GM18867 (cell line): ENCODE data around the gene TNNC1.

ENCODE experiments used
- ATAC-seq: cut with Tn5 transposase; IDR thresholded peaks from one replicate; pipeline ENCODE4 v1.9.1; 2021; ENCODE audit warnings: mild to moderate bottlenecking, moderate library complexity; ENCODE audit not compliant: unreplicated experiment

TNNC1 gene

GRCh38 chr3:52453496-52454249, at the start of gene TNNC1:
TNNC1 (minus strand) TSS chr3:52454041; CDS start chr3:52454015, 26 bp downstream.
- no peak for ATAC-seq

DNA sequence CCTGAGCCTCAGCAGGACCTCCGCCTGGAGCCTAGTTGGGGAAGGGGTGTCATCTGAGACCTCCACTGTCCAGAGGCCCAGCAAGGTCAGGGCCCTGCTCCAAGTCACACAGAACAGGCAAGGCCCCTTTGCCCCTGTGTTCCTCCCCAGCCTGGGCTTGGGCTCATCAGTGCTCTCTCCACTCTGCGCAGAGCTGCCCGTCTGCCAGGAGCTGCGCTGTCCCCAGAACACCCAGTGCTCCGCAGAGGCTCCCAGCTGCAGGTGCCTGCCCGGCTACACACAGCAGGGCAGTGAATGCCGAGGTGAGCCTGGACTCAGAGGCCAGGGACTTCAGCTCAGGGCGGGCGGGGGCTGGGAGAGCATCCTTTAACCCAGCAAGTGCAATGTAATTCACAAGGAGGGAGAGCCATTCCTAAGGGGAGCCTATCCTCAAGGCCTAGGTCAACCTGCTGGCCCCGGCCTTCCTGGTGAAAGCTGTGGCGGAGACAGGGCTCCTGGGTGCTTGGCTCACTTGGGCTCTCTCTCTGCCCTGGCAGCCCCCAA, 49.0 kb upstream of the TNNC1 start:
- ATAC-seq, result no peak

DNA sequence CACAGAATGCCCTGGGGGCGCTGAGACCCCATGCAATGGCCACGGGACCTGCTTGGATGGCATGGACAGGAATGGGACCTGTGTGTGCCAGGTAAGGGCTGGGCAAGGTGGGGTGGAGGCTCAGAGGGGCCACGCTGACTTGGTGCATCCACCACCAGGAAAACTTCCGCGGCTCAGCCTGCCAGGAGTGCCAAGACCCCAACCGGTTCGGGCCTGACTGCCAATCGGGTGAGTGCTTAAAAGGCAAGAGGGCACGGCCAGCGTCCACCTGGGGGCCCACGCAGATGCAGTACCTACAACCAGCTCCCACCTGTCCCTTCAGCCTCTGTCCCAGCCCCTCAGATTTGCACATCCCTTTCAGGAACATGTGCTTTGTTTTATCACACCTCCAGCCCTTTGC, 48.2 kb upstream of the TNNC1 start:
- ATAC-seq, result no peak

DNA sequence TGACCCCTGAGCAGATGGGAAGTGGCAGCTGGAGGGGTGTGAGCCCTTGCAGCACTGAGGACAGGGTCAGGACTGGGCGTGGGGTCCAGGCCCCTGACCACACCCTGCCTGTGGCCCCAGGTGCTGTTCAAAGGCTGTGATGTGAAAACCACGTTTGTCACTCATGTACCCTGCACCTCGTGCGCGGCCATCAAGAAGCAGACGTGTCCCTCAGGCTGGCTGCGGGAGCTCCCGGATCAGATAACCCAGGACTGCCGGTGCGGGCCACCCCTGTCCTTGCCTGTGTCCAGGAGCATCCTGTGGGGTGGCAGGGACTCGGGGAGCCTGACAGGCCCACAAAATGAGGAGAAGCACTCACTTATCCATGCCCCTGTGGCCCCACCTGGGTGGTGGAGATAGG, 47.2 kb upstream of the TNNC1 start:
- no peak for ATAC-seq

GRCh38 chr3:52498137-52499054, 44.6 kb upstream of the TNNC1 start:
- no peak for ATAC-seq

DNA sequence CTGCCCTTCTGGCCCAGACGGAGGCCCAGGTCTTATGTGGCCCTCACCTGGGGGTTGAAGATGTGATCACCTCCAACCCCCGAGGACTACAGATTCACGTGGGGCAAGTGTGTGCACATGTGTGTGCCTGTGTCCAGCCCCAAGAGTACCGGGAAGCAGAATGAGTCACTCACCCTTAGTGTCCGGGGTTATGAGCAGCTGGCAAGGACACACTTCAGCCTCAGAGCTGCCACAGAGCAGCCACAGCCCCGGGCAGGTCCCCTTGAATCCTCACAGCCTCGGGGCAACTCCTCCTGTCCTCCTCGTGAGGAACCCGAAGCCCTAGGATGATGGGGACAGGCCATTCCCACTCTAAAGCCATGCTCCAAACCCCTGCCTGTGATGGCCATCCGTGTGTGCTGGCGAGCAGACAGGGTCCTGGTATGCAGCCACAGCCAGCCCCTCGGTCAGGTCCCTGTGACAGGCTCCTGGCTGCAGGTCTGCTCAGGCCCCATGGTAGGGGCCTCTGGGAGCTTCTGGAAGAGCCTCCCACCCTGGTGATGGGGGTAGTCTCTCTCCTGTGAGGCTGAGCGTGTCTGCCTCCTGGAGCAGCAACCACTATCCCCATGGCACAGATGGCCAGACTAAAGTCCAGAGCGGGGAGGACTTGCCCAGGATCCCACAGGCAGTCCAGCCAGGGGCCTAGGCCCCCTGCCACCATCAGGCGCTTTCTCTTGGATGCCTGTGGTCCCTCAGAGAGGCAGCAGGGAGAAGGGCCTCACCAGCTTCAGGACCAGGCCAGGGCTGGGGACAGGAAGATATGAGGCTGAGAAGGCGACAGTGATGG, 42.1 kb upstream of the TNNC1 start:
- ATAC-seq, result no peak

GRCh38 chr3:52494886-52495495, 41.1 kb upstream of the TNNC1 start, which contains the start of gene STAB1:
STAB1 (plus strand) TSS chr3:52495338; CDS start chr3:52495414, 76 bp downstream.
- no peak for ATAC-seq

- ATAC-seq, result no peak
Observed at GRCh38 chr3:52494445-52494844, 40.6 kb upstream of the TNNC1 start.

- no peak for ATAC-seq
Observed at GRCh38 chr3:52493232-52494017, 39.6 kb upstream of the TNNC1 start.

GRCh38 chr3:52492059-52492458, 38.2 kb upstream of the TNNC1 start:
- no peak for ATAC-seq

GRCh38 chr3:52490939-52491526, 37.2 kb upstream of the TNNC1 start:
- no peak for ATAC-seq

GRCh38 chr3:52490035-52490938, 36.4 kb upstream of the TNNC1 start:
- ATAC-seq, result no peak

DNA sequence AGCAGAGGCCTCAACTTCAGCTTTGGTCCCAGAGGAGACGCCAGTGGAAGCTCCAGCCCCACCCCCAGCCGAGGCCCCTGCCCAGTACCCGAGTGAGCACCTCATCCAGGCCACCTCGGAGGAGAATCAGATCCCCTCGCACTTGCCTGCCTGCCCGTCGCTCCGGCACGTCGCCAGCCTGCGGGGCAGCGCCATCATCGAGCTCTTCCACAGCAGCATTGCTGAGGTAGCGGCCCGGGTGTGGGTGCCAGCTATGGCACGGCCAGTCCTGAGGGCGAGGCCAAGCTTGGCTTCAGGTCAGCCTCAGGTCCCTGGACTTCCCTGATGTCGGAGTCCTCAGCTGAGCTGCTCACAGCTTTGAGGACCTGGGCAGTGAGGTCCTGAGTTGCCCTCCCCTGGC, 35.6 kb upstream of the TNNC1 start:
- no peak for ATAC-seq

- ATAC-seq, result no peak
Observed at GRCh38 chr3:52488746-52489145, 34.9 kb upstream of the TNNC1 start.

GRCh38 chr3:52487788-52488691, 34.2 kb upstream of the TNNC1 start:
- no peak for ATAC-seq

DNA sequence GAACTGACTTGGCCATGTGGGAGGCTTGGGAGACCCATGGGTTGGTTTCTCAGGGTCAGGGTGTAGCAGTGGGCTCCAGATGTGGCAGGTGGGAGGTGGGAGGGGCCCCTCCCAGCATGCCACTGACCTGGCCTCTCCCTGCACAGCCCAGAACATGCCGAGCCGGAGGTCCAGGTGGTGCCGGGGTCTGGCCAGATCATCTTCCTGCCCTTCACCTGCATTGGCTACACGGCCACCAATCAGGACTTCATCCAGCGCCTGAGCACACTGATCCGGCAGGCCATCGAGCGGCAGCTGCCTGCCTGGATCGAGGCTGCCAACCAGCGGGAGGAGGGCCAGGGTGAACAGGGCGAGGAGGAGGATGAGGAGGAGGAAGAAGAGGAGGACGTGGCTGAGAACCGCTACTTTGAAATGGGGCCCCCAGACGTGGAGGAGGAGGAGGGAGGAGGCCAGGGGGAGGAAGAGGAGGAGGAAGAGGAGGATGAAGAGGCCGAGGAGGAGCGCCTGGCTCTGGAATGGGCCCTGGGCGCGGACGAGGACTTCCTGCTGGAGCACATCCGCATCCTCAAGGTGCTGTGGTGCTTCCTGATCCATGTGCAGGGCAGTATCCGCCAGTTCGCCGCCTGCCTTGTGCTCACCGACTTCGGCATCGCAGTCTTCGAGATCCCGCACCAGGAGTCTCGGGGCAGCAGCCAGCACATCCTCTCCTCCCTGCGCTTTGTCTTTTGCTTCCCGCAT, 33.4 kb upstream of the TNNC1 start:
- ATAC-seq, result no peak
